GM12864 (cell line): ENCODE data around the gene PDE3A.

Experiments
- DNase-seq: peaks from one replicate; pipeline ENCODE4 v3.0.0-alpha.2; 2011; ENCODE audit warnings: low read depth
- H3K4me3 ChIP-seq: 2 replicates; pipeline ENCODE4 v1.5.1; 2011; ENCODE audit warnings: mild to moderate bottlenecking, low read depth, low read length, control low read depth
- CTCF ChIP-seq: IDR thresholded peaks from 2 replicates; pipeline ENCODE4 v1.5.1; 2011; ENCODE audit warnings: low read depth, mild to moderate bottlenecking, moderate library complexity, low read length, control low read depth, inconsistent platforms; ENCODE audit errors: missing control alignments

The PDE3A gene

GRCh38 chr12:20432290-20432689, 64.0 kb downstream of the PDE3A start:
- TF ChIP-seq CTCF = no peak
- H3K4me3 ChIP-seq = no peak overlapping the region
- no peak for DNase-seq

- no peak for TF ChIP-seq CTCF
- no peak for DNase-seq
- H3K4me3 ChIP-seq = no peak overlapping the region
Measured at GRCh38 chr12:20434996-20435395, 66.7 kb downstream of the PDE3A start.

GRCh38 chr12:20436316-20436715, 68.0 kb downstream of the PDE3A start:
- no peak for TF ChIP-seq CTCF
- no peak for DNase-seq
- no peak overlapping the region for H3K4me3 ChIP-seq

GRCh38 chr12:20438299-20438779, 70.0 kb downstream of the PDE3A start:
- H3K4me3 ChIP-seq = no peak overlapping the region
- DNase-seq = no peak
- TF ChIP-seq CTCF = no peak

- no peak for TF ChIP-seq CTCF
- DNase-seq = no peak
- no peak overlapping the region for H3K4me3 ChIP-seq
Measured at GRCh38 chr12:20439626-20440025, 71.3 kb downstream of the PDE3A start.

GRCh38 chr12:20440408-20440807, 72.1 kb downstream of the PDE3A start:
- no peak for DNase-seq
- H3K4me3 ChIP-seq = no peak overlapping the region
- TF ChIP-seq CTCF = no peak

- no peak for TF ChIP-seq CTCF
- no peak for DNase-seq
- no peak overlapping the region for H3K4me3 ChIP-seq
Measured at GRCh38 chr12:20442322-20442721, 74.0 kb downstream of the PDE3A start.
